HG02571 (cell line): Measurements from ENCODE around the gene MUL1.

Experiments used
- ATAC-seq: cut with Tn5 transposase; IDR thresholded peaks from one replicate; pipeline ENCODE4 v1.9.1; 2021; ENCODE audit warnings: mild to moderate bottlenecking, moderate library complexity; ENCODE audit not compliant: unreplicated experiment

Gene MUL1

DNA sequence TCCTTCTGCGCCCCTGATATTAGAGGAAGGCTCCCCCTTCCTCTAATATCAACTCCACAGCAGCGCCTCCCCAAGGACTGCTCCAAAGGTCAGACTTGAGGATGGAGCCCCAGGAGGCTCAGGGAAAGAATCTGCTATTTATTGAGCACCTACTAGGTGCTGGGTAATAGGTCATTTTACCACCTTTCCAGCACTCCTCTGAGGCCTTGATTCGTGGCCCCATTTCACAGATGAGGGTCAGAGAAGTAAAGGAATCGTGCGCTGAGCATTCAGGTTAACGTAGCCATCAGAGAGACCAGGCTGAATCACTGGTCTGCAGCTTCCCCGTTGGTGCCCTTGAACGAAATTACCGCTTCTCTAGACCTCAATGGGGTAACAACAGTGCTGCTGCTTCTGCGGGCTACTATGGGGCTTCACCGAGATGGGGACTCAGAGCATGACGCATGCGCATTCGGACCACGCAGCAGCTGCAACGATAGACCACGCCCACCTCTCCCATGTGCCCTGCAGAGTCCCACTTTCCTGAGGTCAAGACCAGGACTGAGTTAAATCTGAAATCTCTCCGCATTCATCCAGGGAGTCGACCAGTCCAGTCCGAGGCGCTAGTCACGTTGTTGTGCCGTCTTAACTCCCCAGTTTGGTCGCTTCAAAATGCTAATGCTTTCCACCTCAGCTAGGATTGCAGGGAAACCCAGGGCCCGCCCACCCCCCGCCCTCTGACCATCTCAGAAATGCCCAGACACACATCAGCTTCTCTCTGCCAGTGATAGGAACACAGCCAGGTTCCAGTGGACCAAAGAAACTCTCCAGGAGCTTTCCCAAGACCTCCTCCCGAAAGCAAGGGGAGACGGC, 34.9 kb downstream of the MUL1 start:
- no peak for ATAC-seq

DNA sequence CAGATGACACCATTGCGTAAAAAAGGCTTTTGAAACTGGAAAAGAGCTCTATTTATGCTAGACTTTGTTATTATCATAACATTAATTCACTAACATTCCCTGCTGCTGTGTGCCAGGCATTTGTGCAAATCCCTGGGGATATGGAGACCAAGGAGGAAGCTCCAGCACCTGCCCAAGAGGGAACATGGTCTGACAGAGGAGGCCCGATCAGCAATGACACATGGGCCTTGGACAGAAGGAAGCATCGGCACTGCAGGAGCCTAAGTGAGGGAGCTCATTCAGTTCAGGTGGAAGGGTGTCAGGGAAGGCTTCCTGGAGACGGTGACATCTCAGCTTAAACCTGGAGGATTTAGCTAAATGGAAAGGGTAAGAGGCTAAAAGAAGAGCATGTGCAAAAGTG, 35.8 kb downstream of the MUL1 start:
- no peak for ATAC-seq

DNA sequence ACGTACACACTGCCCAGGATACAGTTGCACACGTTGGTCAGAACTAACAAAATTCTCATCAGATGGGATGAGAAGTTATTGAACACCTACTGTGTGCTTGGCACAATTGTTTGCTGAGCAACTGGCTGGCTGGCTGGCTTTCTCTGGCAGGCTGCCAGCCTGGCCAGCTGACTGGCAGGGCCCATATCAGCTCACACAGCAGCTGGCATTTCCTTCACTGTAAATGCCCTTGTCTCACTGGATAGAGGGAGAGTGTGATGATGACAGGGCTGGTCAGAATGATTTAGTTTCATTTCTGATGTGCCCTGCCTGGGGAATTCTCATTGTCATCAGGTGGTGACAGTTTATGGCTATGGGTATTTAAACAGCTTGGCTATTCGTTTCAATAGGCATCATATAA, 37.8 kb downstream of the MUL1 start:
- ATAC-seq, result no peak

DNA sequence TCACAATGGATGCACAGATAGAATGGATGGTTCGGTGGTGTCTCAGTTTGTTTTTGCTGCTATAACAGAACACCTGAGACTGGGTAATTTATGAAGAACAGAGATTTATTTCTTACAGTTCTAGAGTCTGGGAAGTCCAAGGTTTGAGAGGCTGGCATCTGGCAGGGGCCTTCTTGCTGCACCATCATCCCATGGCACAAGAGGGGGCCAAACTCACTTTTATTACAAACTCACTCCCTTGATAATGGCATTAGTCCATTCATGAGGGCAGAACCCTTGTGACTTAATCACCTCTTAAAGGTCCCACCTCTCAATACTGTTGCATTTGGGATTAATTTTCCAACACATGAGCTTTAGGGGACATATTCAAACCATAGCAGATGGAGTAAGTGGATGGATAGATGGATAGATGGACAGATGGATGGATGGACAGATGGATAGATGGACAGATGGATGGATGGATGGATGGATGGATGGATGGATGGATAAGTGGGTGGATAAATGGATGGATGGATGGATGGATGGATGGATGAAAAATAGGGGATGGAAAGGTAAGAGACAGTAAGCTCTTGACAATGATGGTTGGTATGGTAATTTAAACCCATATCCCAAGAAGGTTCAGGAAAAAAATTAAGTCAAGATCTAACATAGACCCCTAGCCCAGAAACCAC, 38.4 kb downstream of the MUL1 start:
- ATAC-seq, result no peak

DNA sequence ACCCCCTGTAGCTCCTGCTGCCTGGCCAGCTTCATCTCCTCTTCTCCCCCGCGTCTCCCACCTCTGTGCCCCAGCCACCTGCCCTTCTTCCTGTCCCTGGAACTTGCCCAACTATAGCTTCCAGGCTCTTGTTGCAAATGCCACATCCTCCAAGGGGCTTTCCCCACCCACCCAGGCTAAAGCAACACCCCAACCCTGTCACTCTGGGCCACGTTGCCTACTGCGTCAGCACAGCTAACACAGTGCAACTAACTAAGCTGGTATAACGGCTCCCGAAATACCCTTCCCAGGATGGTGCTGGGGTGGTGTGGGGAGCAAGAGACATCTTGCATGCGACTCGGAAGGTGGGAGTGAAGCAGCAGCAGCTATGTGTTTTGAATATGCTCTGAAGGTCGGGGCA, 41.7 kb downstream of the MUL1 start:
- ATAC-seq, result no peak

DNA sequence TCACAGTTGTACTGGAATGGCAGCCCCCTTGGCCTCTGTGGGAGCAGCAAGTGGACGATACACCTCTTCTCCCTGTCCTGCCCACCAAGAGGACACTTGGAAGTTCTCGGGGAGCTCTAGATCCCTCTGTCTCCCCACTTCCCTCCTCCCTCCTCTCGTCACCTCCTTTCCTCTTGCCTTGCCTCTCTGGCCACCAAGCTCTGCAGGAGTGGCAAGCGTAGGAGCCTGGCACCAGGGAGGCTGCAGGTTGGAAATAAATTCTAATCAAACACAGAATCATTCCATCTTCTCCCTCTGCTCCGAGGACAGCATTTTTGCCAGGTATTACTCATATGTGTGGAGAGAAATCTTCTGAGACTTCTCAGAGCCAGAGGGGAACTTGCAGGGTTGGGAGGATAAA, 42.8 kb downstream of the MUL1 start:
- ATAC-seq, result no peak

DNA sequence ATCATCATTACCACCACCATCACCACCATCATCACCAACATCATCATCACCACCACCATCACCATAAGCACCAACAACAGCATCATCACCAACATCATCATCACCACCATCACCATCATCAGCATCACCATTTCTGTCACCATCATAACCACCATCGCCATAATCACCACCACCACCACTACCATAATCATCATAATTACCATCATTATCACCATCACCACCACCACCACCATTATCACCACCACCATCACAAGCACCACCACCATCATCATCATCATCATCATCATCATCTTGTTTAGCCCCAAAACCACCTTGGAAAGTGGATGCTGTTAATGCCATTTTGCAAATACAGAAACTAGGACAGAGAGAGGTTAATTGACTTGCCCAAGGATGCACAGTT, 44.4 kb downstream of the MUL1 start:
- no peak for ATAC-seq

DNA sequence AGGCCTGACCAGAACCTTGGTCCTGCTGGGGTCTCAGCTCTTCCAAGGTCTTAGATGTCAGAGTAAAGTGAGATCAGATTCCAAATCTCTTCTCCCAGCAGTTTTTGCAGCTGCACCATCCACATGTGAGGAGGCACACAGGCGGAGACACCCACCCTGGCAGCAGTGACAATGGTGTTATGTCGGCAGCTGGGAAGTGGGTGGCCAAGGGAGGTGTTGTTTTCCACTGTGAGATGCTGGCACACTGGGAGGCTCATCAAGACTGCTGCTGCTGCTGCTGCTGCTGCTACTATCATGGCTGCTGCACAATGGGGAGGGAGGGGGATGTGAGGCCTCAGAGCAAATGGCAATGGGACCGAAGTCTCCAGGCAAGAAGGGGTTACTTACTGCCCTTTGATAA, 45.6 kb downstream of the MUL1 start:
- no peak for ATAC-seq

DNA sequence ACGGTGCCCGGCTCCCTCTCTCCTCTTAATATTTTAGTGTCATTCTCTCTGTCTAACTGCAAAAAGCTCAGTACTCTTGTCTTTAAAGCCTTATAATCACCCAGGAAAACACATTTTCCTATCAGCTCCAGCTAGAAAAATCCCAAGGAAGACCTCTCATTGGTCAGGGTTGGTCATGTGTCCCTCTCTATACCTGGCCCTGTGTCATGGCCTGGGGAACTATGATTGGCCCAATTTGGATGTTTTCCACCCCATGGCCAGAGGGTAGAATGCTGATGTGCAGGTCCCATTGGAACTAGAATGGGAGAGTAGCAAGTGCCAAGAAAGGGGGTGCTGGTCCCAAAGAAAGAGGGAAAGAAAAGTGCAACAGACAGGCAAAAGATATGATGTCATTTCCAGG, 49.2 kb downstream of the MUL1 start:
- no peak for ATAC-seq

DNA sequence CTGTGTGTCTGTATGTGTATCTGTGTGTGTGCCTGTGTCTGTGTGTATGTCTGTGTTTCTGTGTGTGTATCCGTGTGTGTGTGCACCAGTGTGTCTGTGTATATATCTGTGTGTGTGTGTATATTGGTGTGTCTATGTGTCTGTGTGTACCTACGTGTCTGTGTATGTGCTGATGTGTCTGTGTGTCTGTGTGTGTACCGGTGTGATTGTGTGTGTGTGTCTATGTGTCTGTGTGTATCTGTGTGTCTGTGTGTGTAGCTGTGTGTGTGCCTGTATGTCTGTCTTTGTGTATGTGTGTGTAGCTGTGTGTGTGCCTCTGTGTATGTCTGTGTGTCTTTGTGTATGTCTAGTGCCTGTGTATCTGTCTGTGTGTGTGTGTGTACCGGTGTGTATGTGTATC, 53.9 kb downstream of the MUL1 start:
- no peak for ATAC-seq

DNA sequence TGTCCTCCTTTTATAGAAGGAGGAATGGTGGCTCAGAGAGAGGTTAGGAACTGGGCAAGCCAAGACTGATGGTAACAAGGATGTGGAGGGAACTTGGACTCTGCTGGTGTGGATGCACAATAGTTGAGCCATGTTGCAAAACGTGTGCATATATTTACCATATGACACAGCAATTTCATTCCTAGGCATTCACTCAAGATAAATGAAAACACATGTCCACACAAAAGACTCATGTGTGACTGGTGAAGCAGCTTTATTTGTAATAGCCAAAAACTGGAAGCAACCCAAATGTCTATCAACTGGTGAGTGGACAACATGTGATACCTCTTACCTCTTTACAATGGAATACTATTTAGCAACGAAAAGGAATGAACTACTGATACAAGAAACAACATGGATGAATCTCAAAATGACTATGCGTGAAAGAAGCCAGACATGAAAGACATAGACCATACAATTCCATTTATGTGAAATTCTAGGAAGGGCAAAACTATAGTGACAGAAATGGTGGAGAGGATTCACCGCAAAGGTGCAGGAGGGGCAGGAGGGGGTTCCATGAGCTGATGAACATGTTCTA, 58.1 kb downstream of the MUL1 start:
- no peak for ATAC-seq
